ENCODE results near the gene BIRC3. TPM values are rescaled to one million over a fixed set of nuclear protein-coding genes. Genes with fewer than 3 reads are reported as not detected.

The BIRC3 gene
- total RNA-seq: 23.0 TPM
- long read RNA-seq, full-length matches to known transcripts: 2 of 33 reads
- long read RNA-seq, partial matches to known transcripts: 25 of 33 reads
- long read RNA-seq, other reads (novel, unspliced or antisense): 6 of 33 reads

DNA sequence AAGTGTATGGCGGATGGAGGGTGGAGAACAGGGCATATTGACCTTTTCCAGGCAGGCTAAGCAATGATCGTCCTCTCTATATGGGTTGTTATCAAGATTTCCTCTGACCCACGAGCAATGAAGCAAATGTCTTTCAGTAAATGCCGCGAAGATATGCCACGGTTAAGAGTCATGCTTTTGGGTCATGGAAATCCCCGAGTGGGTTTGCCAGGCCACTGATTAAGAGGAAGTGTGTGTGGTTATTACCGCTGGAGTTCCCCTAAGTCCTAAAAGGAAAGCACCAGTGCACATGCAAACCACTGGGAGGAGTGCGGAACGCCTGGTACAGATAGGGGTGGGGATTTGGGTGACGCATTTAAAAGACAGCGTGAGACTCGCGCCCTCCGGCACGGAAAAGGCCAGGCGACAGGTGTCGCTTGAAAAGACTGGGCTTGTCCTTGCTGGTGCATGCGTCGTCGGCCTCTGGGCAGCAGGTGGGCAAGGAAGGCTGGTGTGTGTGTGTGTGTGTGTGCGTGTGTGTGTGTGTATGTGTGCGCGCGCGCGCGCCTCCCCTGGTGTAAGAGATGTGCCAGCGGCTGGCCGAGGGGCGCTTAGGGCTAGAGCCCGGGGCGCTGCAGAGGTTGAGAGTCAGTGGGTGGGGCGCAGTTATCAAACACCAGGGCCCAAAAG lies at the start of gene BIRC3:
TSS of gene BIRC3 (plus strand) at position 386 of the 669 bp plus-strand sequence. CDS start 7,026 bp downstream, outside the sequence.
- no peaks in the 10 kb centered on the region for H3K9me3 ChIP-seq
- no peaks in the 10 kb centered on the region for H3K36me3 ChIP-seq
- H3K4me3 ChIP-seq: peak within 1 kb of the TSS; percentile 60
- intact Hi-C loops (cut with DNase I): no loop called here
- H3K27ac ChIP-seq: peak within 1 kb of the TSS; percentile 71
- DNase-seq (peak; percentile 90), ATAC-seq (peak; percentile 98)
- H3K27me3 ChIP-seq: no peaks in the 10 kb centered on the region
- TF ChIP-seq, protein P1, sequence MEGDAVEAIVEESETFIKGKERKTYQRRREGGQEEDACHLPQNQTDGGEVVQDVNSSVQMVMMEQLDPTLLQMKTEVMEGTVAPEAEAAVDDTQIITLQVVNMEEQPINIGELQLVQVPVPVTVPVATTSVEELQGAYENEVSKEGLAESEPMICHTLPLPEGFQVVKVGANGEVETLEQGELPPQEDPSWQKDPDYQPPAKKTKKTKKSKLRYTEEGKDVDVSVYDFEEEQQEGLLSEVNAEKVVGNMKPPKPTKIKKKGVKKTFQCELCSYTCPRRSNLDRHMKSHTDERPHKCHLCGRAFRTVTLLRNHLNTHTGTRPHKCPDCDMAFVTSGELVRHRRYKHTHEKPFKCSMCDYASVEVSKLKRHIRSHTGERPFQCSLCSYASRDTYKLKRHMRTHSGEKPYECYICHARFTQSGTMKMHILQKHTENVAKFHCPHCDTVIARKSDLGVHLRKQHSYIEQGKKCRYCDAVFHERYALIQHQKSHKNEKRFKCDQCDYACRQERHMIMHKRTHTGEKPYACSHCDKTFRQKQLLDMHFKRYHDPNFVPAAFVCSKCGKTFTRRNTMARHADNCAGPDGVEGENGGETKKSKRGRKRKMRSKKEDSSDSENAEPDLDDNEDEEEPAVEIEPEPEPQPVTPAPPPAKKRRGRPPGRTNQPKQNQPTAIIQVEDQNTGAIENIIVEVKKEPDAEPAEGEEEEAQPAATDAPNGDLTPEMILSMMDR (IDR thresholded peaks at IDR 0.05): peak; percentile 47
- H3K4me1 ChIP-seq: peaks cover 42% of the 10 kb centered on the region

DNA sequence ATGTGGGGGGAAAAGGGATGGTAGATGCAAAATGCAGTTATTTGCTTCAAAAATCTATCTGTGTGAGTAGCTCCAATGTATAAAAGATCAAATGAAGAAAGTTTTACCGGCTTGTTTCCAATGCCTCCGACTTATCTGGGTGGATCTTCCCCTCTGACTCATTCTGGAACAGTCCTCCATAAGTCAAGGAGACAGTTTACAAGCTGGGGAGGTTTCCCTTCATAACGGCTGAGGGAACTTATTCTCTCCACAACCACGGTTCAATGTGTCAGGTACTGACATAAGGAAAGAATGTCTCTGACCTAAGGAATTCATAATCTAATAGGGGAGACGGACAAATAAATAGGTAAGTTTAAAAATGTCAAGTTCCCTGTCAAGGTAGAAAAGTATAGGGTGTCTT lies 49.7 kb upstream of the BIRC3 start:
- TF ChIP-seq, protein P1 (IDR thresholded peaks at IDR 0.05): no peak
- Histone ChIP-seq H3K27ac (no peak overlapping the region), H3K9me3 (no peaks in the 10 kb centered on the region), H3K4me1 (peaks cover 5% of the 10 kb centered on the region), H3K36me3 (no peaks in the 10 kb centered on the region), H3K27me3 (no peaks in the 10 kb centered on the region), H3K4me3 (no peak overlapping the region)
- DNase-seq (no peak), ATAC-seq (no peak)
- intact Hi-C loops (cut with DNase I): no loop called here

DNA sequence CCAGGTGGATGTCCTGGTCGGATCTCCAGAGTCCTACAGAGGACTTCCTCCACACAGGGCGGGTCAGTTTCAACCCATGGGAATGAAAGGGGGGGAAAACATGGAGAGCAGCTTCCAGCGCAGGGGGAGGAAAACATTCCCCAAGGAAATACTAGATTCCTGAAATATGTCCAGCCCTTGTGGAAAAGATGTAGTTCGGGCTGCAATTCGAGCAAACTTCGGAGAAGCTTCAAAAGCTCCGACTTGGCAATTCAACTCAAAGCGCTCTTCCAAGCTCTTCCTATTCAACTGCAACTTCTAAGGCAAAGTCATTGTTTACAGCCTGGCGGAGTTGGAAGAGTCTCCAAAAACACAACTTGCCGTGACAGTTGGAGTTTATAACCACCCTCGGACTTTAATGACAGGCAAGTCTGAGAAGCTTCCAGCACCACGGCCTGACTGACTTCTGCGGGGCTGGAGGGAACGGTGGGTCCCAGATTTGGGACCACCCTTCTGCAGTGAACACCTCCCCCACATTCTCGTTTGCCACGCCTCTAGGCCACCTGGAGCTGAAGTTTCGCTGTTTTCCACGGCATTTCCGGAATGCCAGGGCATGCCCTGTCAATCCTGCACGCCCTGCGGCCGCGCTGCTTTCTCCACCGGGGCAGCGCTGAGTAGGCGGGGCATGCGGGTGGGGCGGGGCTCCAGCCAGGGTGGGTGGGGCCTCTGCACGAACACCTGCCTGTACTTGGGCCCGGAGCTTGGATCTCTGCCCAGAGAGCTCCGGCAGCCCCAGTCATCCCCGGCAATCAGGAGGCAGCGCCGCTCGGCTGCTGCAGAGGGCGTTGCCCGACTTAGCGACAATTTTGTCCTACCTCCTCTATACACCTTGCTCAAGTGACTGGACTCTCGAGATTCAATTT lies 49.0 kb upstream of the BIRC3 start:
- DNase-seq: peak; percentile 94
- intact Hi-C loops (cut with DNase I): no loop called here
- peaks cover 5% of the 10 kb centered on the region for H3K4me1 ChIP-seq
- peaks cover 2% of the 10 kb centered on the region for H3K27me3 ChIP-seq
- H3K36me3 ChIP-seq: no peaks in the 10 kb centered on the region
- peak overlapping the region; percentile 28 for H3K27ac ChIP-seq
- H3K4me3 ChIP-seq: peak overlapping the region; percentile 43
- TF ChIP-seq, protein P1 (IDR thresholded peaks at IDR 0.05): peak; percentile 44
- ATAC-seq: peak; percentile 99
- H3K9me3 ChIP-seq: no peaks in the 10 kb centered on the region

DNA sequence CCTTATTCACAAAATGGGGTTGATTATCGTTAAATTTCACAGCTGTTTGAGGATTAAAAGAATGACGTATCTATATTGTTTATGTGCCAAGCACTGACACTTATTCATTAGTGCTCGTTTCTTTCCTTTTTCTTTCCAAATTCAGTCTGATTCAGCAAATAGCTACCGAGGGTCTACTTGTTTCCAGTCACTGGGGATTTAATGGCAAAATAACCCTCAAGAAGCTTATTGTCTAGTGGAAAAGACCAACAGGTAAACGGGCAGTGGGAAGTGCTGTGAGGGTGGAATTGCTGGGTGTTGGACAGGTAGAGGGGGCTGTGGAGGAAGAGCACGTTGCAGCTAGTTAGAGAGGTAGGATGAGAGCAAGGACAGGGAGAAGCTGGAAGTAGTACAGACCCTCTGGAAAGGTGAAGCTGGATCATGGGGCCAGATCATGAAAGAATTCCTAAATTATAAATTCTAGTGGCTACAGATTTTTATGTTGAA lies 48.3 kb upstream of the BIRC3 start:
- Histone ChIP-seq H3K4me3 (peak overlapping the region; percentile 43), H3K27ac (peak overlapping the region; percentile 49), H3K4me1 (peaks cover 5% of the 10 kb centered on the region), H3K9me3 (no peaks in the 10 kb centered on the region), H3K27me3 (peaks cover 6% of the 10 kb centered on the region), H3K36me3 (no peaks in the 10 kb centered on the region)
- intact Hi-C loops (cut with DNase I): no loop called here
- DNase-seq (no peak), ATAC-seq (no peak)
- TF ChIP-seq, protein P1 (IDR thresholded peaks at IDR 0.05): no peak

DNA sequence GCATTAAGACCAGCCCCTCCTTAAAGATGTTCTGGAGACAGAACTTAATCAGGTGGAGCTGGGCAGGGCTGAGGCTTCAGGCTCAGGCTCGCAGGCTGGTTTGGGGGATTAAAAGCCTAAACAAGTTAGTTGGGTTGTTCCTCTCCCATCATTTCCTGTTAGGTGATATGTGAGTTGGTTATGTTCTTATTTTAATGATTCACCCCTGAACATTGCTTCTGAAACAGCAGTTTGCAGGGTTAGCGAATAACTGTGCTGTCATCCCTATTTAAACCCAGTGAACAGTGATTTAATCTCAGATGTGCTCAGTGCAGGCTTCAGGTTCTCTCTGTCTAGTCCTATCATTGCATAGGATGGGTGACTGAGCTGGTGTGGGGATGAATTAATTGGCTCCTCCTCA lies 47.4 kb upstream of the BIRC3 start:
- no peak for DNase-seq
- no peaks in the 10 kb centered on the region for H3K36me3 ChIP-seq
- peaks cover 6% of the 10 kb centered on the region for H3K27me3 ChIP-seq
- H3K9me3 ChIP-seq: no peaks in the 10 kb centered on the region
- intact Hi-C loops (cut with DNase I): no loop called here
- no peak overlapping the region for H3K27ac ChIP-seq
- no peak overlapping the region for H3K4me3 ChIP-seq
- no peak for ATAC-seq
- TF ChIP-seq, protein P1 (IDR thresholded peaks at IDR 0.05): no peak
- peaks cover 5% of the 10 kb centered on the region for H3K4me1 ChIP-seq
